Measurements from ENCODE around the gene POLE2. TPM values are rescaled to one million over a fixed set of nuclear protein-coding genes. Genes with fewer than 3 reads are reported as not detected.

The POLE2 gene
- total and polyA plus RNA-seq, 2 of the 13 experiments (the other 11 are each of a cell fraction or from before 2014, with no cell fraction given) = 16.6 to 37.0 TPM

- intact Hi-C loops (cut with micrococcal nuclease; ENCODE audit: unreplicated experiment) (no loop called here), in situ Hi-C loops (cut with HindIII; ENCODE audit: extremely low pct_ligation_motif_present, low pct_unique_long_range_greater_than_20kb) (no loop called here)
- no peaks in the 10 kb centered on the region; a peak in 1 of 5 replicates for H3K27me3 ChIP-seq (ENCODE audit: control insufficient read depth in 1 of 2, insufficient read depth in 2 of 2, low read length in 2 of 2)
- H3K4me2 ChIP-seq (ENCODE audit: low read depth, low read length) = peak overlapping the region; percentile 95
- no TSS peak for BruUV-seq (replicated peaks)
- no peak overlapping the region for H2AFZ ChIP-seq (ENCODE audit: low read length)
- H3K79me2 ChIP-seq (ENCODE audit: insufficient read depth, low read length) = peaks cover 54% of the 10 kb centered on the region
- peaks cover 12% of the 10 kb centered on the region for H4K20me1 ChIP-seq (ENCODE audit: insufficient read depth, low read length)
- TF ChIP-seq RORA (CRISPR knock-in tag; IDR thresholded peaks at IDR 0.05) (no peak), MAFK (conservative IDR thresholded peaks at IDR 0.05 in 1 of 2, IDR thresholded peaks at IDR 0.05 in 1 of 2; ENCODE audit: low read length in 2 of 2) (peak; percentile 59 to 85), ZNF615 (CRISPR knock-in tag; IDR thresholded peaks at IDR 0.05; ENCODE audit: borderline replicate concordance) (no peak), HNF1B (CRISPR knock-in tag; IDR thresholded peaks at IDR 0.05) (no peak), KLF11 (CRISPR knock-in tag; IDR thresholded peaks at IDR 0.05) (no peak), MAFF (IDR thresholded peaks at IDR 0.05; ENCODE audit: low read depth, low read length) (peak; percentile 78; the same call in 1 of the 2 replicates)
- TF ChIP-seq, protein P1, sequence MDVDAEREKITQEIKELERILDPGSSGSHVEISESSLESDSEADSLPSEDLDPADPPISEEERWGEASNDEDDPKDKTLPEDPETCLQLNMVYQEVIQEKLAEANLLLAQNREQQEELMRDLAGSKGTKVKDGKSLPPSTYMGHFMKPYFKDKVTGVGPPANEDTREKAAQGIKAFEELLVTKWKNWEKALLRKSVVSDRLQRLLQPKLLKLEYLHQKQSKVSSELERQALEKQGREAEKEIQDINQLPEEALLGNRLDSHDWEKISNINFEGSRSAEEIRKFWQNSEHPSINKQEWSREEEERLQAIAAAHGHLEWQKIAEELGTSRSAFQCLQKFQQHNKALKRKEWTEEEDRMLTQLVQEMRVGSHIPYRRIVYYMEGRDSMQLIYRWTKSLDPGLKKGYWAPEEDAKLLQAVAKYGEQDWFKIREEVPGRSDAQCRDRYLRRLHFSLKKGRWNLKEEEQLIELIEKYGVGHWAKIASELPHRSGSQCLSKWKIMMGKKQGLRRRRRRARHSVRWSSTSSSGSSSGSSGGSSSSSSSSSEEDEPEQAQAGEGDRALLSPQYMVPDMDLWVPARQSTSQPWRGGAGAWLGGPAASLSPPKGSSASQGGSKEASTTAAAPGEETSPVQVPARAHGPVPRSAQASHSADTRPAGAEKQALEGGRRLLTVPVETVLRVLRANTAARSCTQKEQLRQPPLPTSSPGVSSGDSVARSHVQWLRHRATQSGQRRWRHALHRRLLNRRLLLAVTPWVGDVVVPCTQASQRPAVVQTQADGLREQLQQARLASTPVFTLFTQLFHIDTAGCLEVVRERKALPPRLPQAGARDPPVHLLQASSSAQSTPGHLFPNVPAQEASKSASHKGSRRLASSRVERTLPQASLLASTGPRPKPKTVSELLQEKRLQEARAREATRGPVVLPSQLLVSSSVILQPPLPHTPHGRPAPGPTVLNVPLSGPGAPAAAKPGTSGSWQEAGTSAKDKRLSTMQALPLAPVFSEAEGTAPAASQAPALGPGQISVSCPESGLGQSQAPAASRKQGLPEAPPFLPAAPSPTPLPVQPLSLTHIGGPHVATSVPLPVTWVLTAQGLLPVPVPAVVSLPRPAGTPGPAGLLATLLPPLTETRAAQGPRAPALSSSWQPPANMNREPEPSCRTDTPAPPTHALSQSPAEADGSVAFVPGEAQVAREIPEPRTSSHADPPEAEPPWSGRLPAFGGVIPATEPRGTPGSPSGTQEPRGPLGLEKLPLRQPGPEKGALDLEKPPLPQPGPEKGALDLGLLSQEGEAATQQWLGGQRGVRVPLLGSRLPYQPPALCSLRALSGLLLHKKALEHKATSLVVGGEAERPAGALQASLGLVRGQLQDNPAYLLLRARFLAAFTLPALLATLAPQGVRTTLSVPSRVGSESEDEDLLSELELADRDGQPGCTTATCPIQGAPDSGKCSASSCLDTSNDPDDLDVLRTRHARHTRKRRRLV (CRISPR knock-in tag; IDR thresholded peaks at IDR 0.05) = no peak
- H3K9ac ChIP-seq (ENCODE audit: insufficient read depth, low read depth, low read length) = no peak overlapping the region
- no peaks in the 10 kb centered on the region for H3K9me3 ChIP-seq (ENCODE audit: low read length)
- FAIRE-seq (no peak), DNase-seq (ENCODE audit: low spot score) (no peak), ATAC-seq (no peak)
- peak overlapping the region in 2 of 3 experiments; percentile 86 to 92; a peak in 3 of 6 replicates for H3K4me3 ChIP-seq (replicated peaks in 1 of 3; ENCODE audit: insufficient read depth in 1 of 3, low read depth in 2 of 3, low read length in 3 of 3)
- WGBS (ENCODE audit: low lambda C conversion rate) = 72% methylated on average over 3 of the region's 3 CpGs
- POLR2A ChIA-PET = interaction anchor here (1.0 to 1.4 kb wide), 4 partner anchors 9 to 95 kb away, joined by 3 to 8 read pairs (median 4); partner anchors contain the start of gene LRR1
- peaks cover 39% of the 10 kb centered on the region for H3K4me1 ChIP-seq (ENCODE audit: insufficient read depth, low read length)
- peaks cover 0 to 12% of the 10 kb centered on the region in 2 experiments; a peak in 2 of 5 replicates for H3K36me3 ChIP-seq (replicated peaks in 1 of 2; ENCODE audit: control insufficient read depth in 1 of 2, insufficient read depth in 2 of 2, low read length in 2 of 2)
- H3K27ac ChIP-seq (ENCODE audit: extremely low read length, insufficient read depth, low read length) = no peak overlapping the region
- CTCF ChIA-PET (ENCODE audit: low intra/inter-chr PET ratio, low total read pairs) = no interaction called here
These were observed 64.6 kb downstream of the POLE2 start for GRCh38 chr14:49623387-49623786.
